ENCODE measurements around the gene GNA12.
"Not testable (repeated sequence)": the region's sequence is repeated elsewhere in the genome, so short reads cannot be mapped to it uniquely, and the experiment has no call there.

GNA12 gene

GRCh38 chr7:2710286-2710655 is 133.8 kb downstream of the GNA12 start:
- DNase-seq (ENCODE audit: low read depth) = no peak
- H3K4me3 ChIP-seq (ENCODE audit: low read depth, low read length) = no peak overlapping the region

- no peak overlapping the region for H3K4me3 ChIP-seq (ENCODE audit: low read depth, low read length)
- DNase-seq (ENCODE audit: low read depth) = no peak
Observed at GRCh38 chr7:2709553-2710285, 134.4 kb downstream of the GNA12 start.

GRCh38 chr7:2708547-2709310 is 135.4 kb downstream of the GNA12 start:
- no peak overlapping the region for H3K4me3 ChIP-seq (ENCODE audit: low read depth, low read length)
- DNase-seq (ENCODE audit: low read depth) = no peak

- DNase-seq (ENCODE audit: low read depth) = no peak
- H3K4me3 ChIP-seq (ENCODE audit: low read depth, low read length) = no peak overlapping the region
Observed at GRCh38 chr7:2708041-2708440, 136.1 kb downstream of the GNA12 start.

GRCh38 chr7:2707481-2707880 is 136.6 kb downstream of the GNA12 start:
- DNase-seq (ENCODE audit: low read depth) = no peak
- no peak overlapping the region for H3K4me3 ChIP-seq (ENCODE audit: low read depth, low read length)

- no peak for DNase-seq (ENCODE audit: low read depth)
- H3K4me3 ChIP-seq (ENCODE audit: low read depth, low read length) = no peak overlapping the region
Observed at GRCh38 chr7:2706685-2707126, 137.4 kb downstream of the GNA12 start.

GRCh38 chr7:2705371-2706096 is 138.6 kb downstream of the GNA12 start:
- DNase-seq (ENCODE audit: low read depth) = no peak
- no peak overlapping the region for H3K4me3 ChIP-seq (ENCODE audit: low read depth, low read length)

- H3K4me3 ChIP-seq (ENCODE audit: low read depth, low read length) = no peak overlapping the region
- DNase-seq (ENCODE audit: low read depth) = no peak
Observed at GRCh38 chr7:2702594-2702957, 141.5 kb downstream of the GNA12 start.

GRCh38 chr7:2701832-2702593 is 142.1 kb downstream of the GNA12 start:
- no peak for DNase-seq (ENCODE audit: low read depth)
- no peak overlapping the region for H3K4me3 ChIP-seq (ENCODE audit: low read depth, low read length)

GRCh38 chr7:2701424-2701823 is 142.7 kb downstream of the GNA12 start:
- no peak for DNase-seq (ENCODE audit: low read depth)

GRCh38 chr7:2700141-2700850 is 143.8 kb downstream of the GNA12 start:
- no peak overlapping the region for H3K4me3 ChIP-seq (ENCODE audit: low read depth, low read length)

More at GRCh38 chr7:2701424-2701823, 142.7 kb downstream of the GNA12 start:
- H3K4me3 ChIP-seq (ENCODE audit: low read depth, low read length) = no peak overlapping the region

GRCh38 chr7:2699289-2699620 is 144.9 kb downstream of the GNA12 start:
- no peak overlapping the region for H3K4me3 ChIP-seq (ENCODE audit: low read depth, low read length)
- no peak for DNase-seq (ENCODE audit: low read depth)

More at GRCh38 chr7:2700141-2700850, 143.8 kb downstream of the GNA12 start:
- no peak for DNase-seq (ENCODE audit: low read depth)

GRCh38 chr7:2698581-2699288 is 145.4 kb downstream of the GNA12 start:
- DNase-seq (ENCODE audit: low read depth) = no peak
- H3K4me3 ChIP-seq (ENCODE audit: low read depth, low read length) = no peak overlapping the region

GRCh38 chr7:2694122-2694436 is 150.0 kb downstream of the GNA12 start:
- H3K4me3 ChIP-seq (ENCODE audit: low read depth, low read length); DNase-seq (ENCODE audit: low read depth): not testable (repeated sequence)

- H3K4me3 ChIP-seq (ENCODE audit: low read depth, low read length); DNase-seq (ENCODE audit: low read depth): not testable (repeated sequence)
Observed at GRCh38 chr7:2693420-2694121, 150.5 kb downstream of the GNA12 start.

- H3K4me3 ChIP-seq (ENCODE audit: low read depth, low read length) = no peak overlapping the region
- no peak for DNase-seq (ENCODE audit: low read depth)
Observed at GRCh38 chr7:2692543-2692942, 151.6 kb downstream of the GNA12 start.

GRCh38 chr7:2691932-2692439 is 152.1 kb downstream of the GNA12 start:
- DNase-seq (ENCODE audit: low read depth); H3K4me3 ChIP-seq (ENCODE audit: low read depth, low read length): not testable (repeated sequence)

All from skeletal muscle cell (primary cell).